CD4-positive, alpha-beta T cell treated with Interleukin-6 for 4 hours (primary cell): ENCODE measurements around the gene OR52K1.
"Not testable (repeated sequence)": the region's sequence is repeated elsewhere in the genome, so short reads cannot be mapped to it uniquely, and the experiment has no call there.

ENCODE experiments used
- DNase-seq: peaks from one replicate; pipeline ENCODE4 v3.0.0-alpha.2; 2020; ENCODE audit warnings: mixed read lengths

The OR52K1 gene

GRCh38 chr11:4482445-4482844 is at the start of gene OR52K1:
OR52K1 (plus strand) TSS chr11:4482646; CDS start chr11:4488901, 6,255 bp downstream.
- no peak for DNase-seq

DNA sequence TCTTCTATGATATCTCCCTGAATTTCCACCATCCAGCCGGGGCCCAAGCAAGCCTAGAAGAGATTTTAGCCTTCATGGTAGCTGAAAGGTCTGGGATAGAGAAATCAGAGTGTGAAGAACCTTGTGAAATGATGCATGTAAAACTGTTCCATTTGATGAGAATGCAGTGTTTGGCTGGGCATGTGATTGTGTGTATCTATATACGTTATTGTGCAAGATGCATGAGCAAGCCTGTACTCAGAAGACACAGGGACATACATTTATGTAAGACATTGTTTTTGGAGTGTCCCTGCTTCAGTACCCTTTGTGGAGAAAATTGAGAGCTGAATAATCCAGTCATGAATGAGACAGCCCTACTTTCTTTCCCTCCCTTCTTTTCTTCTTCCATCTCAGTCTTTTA is 48.6 kb upstream of the OR52K1 start:
- DNase-seq = no peak

DNA sequence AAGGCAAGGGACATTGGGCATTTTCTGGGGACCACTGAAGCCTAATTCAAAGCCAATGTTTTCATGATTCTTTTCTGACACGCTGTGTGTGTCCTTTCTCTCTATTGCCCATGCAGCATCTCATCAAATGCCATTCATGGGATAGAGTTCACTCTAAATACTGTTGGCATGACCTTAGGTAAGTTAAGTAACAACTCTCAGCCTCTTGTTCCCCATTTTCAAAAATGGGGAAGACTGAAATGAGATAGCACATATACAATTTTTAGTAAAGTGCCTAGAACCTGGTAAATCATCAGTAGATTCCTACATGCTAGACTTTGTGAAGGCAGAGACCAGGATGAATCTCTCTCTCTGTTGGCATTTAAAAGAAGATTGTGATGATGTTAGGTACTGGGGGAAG is 46.0 kb upstream of the OR52K1 start:
- no peak for DNase-seq

GRCh38 chr11:4441515-4441914 is 40.9 kb upstream of the OR52K1 start:
- DNase-seq = no peak

GRCh38 chr11:4443232-4443891 is 39.1 kb upstream of the OR52K1 start:
- no peak for DNase-seq

- no peak for DNase-seq
These were observed 33.5 kb upstream of the OR52K1 start, which contains the start of gene OR52K2 for GRCh38 chr11:4448995-4449394. OR52K2 (plus strand) TSS chr11:4449295; CDS start chr11:4449340, 45 bp downstream.

GRCh38 chr11:4453118-4453517 is 29.3 kb upstream of the OR52K1 start:
- no peak for DNase-seq

DNA sequence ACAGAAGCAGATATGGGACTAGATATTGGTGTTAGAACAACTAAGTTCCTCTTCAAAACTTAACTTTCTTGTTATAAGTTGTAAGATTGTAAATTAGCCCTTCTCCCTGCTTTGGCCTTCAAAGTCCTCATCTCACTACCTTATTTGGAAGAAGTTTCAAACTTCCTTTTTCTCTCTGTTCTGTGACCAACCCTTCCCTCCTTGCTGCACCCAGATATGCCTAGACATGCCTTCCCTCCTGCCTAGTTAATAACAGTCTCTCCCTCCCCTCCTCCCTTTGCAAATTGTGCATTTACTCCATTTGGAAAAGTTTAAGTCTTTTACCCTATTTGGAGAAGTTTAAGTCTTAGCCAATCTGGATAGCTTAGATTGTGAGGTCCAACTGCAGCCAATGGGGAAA is 28.4 kb upstream of the OR52K1 start:
- DNase-seq = no peak

GRCh38 chr11:4455419-4455818 is 27.0 kb upstream of the OR52K1 start:
- no peak for DNase-seq

- DNase-seq = no peak
These were observed 22.9 kb upstream of the OR52K1 start for GRCh38 chr11:4459500-4459899.

DNA sequence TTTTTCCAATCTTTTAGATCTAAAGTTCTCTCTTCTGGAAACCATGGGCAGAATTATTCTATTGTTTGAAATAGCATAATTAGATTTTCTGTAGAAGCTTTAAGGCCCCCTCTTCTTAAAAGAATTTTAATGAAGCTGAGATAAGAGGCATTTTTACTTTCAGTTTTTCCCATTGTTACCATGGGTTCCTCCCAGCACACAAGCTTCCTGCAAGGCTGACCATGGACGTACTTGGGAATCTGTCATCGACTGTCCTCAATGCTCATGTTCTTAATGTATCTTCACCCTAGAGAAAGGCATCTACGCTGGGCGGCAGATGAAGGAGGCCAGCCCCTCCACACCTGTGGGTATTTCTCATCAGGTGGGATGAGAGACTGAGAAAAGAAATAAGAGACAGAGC is 22.3 kb upstream of the OR52K1 start:
- no peak for DNase-seq

DNA sequence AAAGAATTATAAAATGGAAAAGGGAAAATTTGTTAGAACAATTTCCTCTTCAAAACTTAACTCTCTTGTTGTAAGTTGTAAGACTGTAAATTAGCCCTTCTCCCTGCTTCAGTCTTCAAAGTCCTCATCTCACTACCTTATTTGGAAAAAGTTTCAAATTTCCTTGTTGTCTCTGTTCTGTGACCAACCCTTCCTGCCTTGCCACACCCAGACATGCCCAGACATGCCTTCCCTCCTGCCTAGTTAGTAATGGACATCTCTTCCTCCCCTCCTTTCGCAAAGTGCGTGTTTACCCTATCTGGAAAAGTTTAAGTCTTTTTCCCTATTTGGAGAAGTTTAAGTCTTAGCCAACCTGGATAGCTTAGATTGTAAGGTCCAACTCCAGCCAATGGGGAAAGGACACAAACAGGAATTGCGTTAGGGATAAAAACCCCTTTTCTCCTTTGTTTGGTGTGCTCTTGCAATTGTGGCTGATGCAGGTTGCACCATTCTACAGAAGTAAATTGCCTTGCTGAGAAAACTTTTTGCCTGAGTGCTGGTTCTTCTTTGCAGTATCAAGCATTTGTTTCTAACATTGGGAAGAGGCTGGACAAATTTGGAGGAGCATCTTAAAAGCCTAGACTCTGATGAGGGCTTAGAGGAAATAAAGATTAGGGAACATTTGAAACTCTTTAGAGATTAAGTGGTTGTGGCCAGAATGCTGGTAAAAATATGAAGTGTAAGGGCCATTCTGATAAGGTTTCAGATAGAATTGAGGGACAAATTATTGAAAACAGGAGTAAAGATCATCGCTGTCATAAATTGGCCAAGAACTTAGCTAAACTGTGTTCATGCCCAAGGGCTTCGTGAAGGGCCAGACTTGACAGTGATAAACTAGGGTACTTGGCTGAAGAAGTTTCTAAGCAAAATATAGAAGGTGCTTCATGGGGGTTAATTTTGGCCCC is 18.0 kb upstream of the OR52K1 start:
- DNase-seq = no peak

GRCh38 chr11:4465407-4465806 is 17.0 kb upstream of the OR52K1 start:
- DNase-seq = no peak

- no peak for DNase-seq
These were observed 16.1 kb upstream of the OR52K1 start for GRCh38 chr11:4466131-4466870.

- no peak for DNase-seq
These were observed 15.5 kb upstream of the OR52K1 start for GRCh38 chr11:4466871-4467442.

DNA sequence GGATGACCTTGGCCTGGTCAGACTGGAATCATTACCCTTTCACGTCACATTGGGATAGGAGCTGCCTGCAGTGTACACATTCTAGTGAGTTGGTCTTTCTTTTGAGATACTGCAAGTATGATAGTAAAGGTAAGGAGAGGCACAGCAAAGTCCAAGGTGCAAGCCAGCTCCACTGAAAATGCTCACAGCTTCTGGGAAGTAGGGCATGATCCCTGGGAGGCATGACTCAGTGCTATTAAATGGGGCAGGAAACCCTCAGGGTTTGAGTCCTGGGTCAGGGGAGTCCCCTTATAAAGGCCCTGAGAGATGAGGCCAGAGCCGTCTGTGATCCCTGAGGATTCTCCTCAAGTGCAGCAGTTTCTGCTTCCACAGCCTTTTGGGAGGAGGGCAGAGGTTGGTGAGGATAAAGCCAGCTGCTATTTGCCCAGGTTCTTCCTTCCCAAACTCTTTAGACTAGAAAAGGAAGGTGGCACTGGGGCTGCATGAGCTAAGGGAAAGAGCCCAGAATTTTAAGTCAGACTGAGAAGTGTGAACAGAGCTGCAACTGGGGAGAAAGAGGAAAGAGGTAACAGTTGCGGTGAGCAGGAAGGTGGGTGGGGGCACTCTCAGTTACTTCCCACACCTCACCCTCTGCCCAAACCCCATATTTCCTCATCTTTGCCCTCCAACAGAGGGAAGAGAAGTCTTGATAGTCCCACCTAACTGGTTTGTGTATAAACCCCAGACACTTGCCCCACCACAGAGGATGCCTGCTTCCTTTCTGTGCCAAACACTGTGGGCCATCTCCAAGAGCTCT is 14.4 kb upstream of the OR52K1 start:
- no peak for DNase-seq

- DNase-seq = no peak
These were observed 2.8 kb upstream of the OR52K1 start for GRCh38 chr11:4479644-4480043.

DNA sequence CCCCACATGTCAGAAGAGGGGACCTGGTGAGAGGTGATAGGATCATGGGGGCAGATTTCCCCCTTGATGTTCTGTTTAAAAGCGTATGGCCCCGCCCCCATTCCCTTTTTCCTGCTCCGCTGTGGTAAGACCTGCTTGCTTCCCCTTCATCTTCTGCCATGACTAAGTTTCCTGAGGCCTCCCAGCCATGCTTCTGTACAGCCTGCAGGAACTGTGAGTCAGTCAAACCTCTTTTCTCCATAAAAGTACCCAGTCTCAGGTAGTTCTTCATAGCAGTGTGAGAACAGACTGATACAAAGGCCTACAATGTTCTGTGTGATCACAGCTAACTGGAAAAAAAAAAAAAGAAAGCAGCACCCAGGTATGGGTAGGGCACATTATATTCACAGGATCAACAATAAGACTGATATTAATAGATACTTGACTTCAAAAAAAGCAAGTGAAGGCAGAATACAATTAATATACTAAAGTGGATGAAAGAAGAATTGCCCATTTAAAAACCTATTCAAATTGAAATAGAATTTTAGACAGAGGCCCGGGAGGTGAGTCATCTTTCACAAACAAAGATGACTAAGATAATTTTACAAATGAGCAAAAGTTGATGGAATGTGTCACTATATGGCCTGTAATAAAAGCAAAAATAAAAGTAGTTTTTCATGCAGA is 1.7 kb upstream of the OR52K1 start:
- DNase-seq = no peak

DNA sequence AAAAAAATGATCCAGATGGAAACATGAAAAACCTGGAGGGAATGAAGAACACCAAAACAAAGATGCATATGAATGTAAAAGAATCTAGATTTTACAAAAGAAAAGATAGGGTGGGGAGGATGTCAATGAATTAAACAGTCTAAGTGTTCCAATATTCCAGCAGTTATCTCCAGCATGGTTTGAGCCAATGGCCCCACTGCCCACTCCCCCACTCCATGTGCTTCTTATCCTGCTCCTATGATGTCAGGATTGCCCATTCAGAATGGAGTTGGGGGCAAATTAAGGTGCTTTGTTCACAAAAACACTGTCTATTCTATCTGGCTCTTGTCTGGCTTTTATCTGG is 1.2 kb upstream of the OR52K1 start:
- DNase-seq = no peak

DNA sequence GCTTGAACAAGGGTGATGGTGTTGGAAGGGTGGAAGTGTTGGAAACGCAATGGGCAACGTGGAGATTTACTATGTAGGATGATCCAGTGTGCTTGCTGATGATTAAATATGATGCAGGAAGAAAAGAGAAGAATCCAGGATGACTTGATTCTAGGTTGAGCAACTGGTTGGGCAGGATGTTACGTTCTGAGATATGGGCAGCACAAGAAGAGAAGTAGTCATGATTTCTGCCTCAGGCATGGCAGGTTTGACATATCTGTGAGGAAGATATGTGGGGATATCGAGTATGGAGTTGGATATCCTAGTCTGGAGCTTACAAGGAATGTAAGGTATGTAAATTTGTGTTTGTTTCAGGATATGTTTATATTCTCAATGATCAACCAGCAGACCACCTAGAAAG is 1.9 kb downstream of the OR52K1 start:
- DNase-seq = no peak

GRCh38 chr11:4491405-4491804 is 9.0 kb downstream of the OR52K1 start:
- not testable (repeated sequence) for DNase-seq
